Natural killer cell (primary cell): ENCODE measurements around the gene RALY. TPM values are rescaled to one million over a fixed set of nuclear protein-coding genes. Genes with fewer than 3 reads are reported as not detected.

Experiments used
- ATAC-seq, 3 donors: fragments of 150-1000 bp in 2 of 3; fragments of 200-7000 bp in 1 of 3; cut with Tn5 transposase; 1 replicate in 1 of 3; 2 replicates in 2 of 3; pipeline ENCODE4 v1.10.0; 2021; ENCODE audit warnings: mild to moderate bottlenecking in 2 of 3, moderate library complexity in 2 of 3
- DNase-seq, 2 donors: peaks; one replicate each; pipeline versions ENCODE4 v3.0.0 to v3.0.0-alpha.2; 2013 to 2021; ENCODE audit warnings: mixed read lengths in 1 of 2
- H3K27ac ChIP-seq: one replicate; pipeline ENCODE4 v1.5.1; 2013; ENCODE audit warnings: mild to moderate bottlenecking, low read length
- H3K27me3 ChIP-seq: one replicate; pipeline ENCODE4 v1.6.1; 2013; ENCODE audit warnings: low read length; ENCODE audit not compliant: control insufficient read depth, insufficient read depth
- H3K36me3 ChIP-seq: one replicate; pipeline ENCODE4 v1.6.1; 2013; ENCODE audit warnings: low read length; ENCODE audit not compliant: control insufficient read depth, insufficient read depth
- H3K4me1 ChIP-seq: one replicate; pipeline ENCODE4 v1.6.1; 2013; ENCODE audit warnings: low read length; ENCODE audit not compliant: control insufficient read depth, insufficient read depth
- H3K4me3 ChIP-seq: one replicate; pipeline ENCODE4 v1.5.1; 2013; ENCODE audit warnings: low read length
- H3K9me3 ChIP-seq: one replicate; pipeline ENCODE4 v1.6.1; 2013; ENCODE audit warnings: low read length; ENCODE audit not compliant: control insufficient read depth, insufficient read depth
- H3K27ac Mint-ChIP-seq, 2 donors: one replicate each; pipeline ENCODE4 v1.8.0; 2022; ENCODE audit warnings: mild to moderate bottlenecking in 2 of 2, mixed read lengths in 2 of 2, moderate library complexity in 1 of 2
- H3K27me3 Mint-ChIP-seq, 2 donors: one replicate each; pipeline ENCODE4 v1.8.0; 2022; ENCODE audit warnings: low read depth in 2 of 2, mixed read lengths in 2 of 2
- H3K36me3 Mint-ChIP-seq: one replicate; pipeline ENCODE4 v1.8.0; 2022; ENCODE audit warnings: mixed read lengths
- H3K4me1 Mint-ChIP-seq, 2 donors: one replicate each; pipeline ENCODE4 v1.8.0; 2022; ENCODE audit warnings: mixed read lengths in 2 of 2
- H3K4me3 Mint-ChIP-seq: one replicate; pipeline ENCODE4 v1.8.0; 2022; ENCODE audit warnings: mild to moderate bottlenecking, moderate library complexity, mixed read lengths
- H3K9me3 Mint-ChIP-seq, 2 donors: one replicate each; pipeline ENCODE4 v1.8.0; 2022; ENCODE audit warnings: mixed read lengths in 2 of 2
- whole genome bisulfite sequencing: methylation state at CpG from one replicate; pipeline ENCODE4 v1.1.7; 2013; ENCODE audit warnings: missing lambda C conversion rate; ENCODE audit not compliant: insufficient coverage; 5-methylcytosine and 5-hydroxymethylcytosine counted together
- intact Hi-C: fragments of 100-400 bp; cut with micrococcal nuclease; formaldehyde crosslinking; loops from one replicate; pipeline ENCODE4 v1.14.2; 2022
- total RNA-seq, 4 donors: library from RNA; stranded (reverse); fragments of 120-200 nt in 1 of 4; gene quantifications; one replicate each; pipeline versions ENCODE4 v1.2.3 to v1.2.4, GENCODE V29; 2013 to 2022
- TF ChIP-seq, protein P1 (sequence below): fragments of 200-600 bp; IDR thresholded peaks from one replicate; pipeline ENCODE4 v1.8.0; 2022; ENCODE audit warnings: antibody characterized with exemption

Gene RALY
- total RNA-seq, 3 donors from 2014 or later (not counting 1 experiment from before 2014, with no cell fraction given): 194 to 204 (median 198) TPM

DNA sequence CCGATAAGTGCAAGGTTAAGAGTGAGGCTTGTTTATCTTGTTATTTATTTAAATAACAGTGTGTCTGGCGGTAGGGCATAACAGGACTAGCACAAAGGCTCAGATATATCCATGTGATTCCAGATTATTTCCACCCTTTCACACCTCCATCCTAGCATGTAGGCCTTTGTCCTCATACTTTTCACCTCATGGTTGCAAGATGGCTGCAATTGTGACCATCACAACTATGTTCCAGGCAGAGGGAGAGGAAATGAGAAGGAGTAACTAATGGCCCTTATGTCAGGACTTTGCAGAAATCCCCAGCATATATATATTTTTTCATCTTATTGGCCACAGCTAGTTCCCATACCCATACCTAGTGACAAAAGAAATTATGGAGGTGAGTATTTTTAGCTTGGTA lies 23.5 kb upstream of the RALY start:
- no peak overlapping the region for H3K4me3 Mint-ChIP-seq
- H3K9me3 Mint-ChIP-seq: no peaks in the 10 kb centered on the region
- intact Hi-C loops: no loop called here
- no peak overlapping the region for H3K27ac Mint-ChIP-seq
- Histone ChIP-seq H3K27ac (no peak overlapping the region), H3K4me1 (no peaks in the 10 kb centered on the region), H3K36me3 (no peaks in the 10 kb centered on the region), H3K27me3 (no peaks in the 10 kb centered on the region), H3K9me3 (no peaks in the 10 kb centered on the region), H3K4me3 (no peak overlapping the region)
- 100% methylated on average over 2 of the region's 2 CpGs for WGBS
- no peaks in the 10 kb centered on the region for H3K36me3 Mint-ChIP-seq
- H3K27me3 Mint-ChIP-seq: peaks cover 0 to 3% of the 10 kb centered on the region in 2 donors
- TF ChIP-seq, protein P1, sequence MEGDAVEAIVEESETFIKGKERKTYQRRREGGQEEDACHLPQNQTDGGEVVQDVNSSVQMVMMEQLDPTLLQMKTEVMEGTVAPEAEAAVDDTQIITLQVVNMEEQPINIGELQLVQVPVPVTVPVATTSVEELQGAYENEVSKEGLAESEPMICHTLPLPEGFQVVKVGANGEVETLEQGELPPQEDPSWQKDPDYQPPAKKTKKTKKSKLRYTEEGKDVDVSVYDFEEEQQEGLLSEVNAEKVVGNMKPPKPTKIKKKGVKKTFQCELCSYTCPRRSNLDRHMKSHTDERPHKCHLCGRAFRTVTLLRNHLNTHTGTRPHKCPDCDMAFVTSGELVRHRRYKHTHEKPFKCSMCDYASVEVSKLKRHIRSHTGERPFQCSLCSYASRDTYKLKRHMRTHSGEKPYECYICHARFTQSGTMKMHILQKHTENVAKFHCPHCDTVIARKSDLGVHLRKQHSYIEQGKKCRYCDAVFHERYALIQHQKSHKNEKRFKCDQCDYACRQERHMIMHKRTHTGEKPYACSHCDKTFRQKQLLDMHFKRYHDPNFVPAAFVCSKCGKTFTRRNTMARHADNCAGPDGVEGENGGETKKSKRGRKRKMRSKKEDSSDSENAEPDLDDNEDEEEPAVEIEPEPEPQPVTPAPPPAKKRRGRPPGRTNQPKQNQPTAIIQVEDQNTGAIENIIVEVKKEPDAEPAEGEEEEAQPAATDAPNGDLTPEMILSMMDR: no peak
- DNase-seq (no peak), ATAC-seq (no peak)
- H3K4me1 Mint-ChIP-seq: no peaks in the 10 kb centered on the region

GRCh38 chr20:33971147-33971975 lies 22.4 kb upstream of the RALY start:
- WGBS: 93% methylated on average over 6 of the region's 6 CpGs
- ATAC-seq (no peak), DNase-seq (no peak)
- H3K4me3 ChIP-seq: no peak overlapping the region
- intact Hi-C loops: no loop called here
- no peaks in the 10 kb centered on the region for H3K36me3 ChIP-seq
- Mint-ChIP-seq H3K9me3 (no peaks in the 10 kb centered on the region), H3K4me1 (no peaks in the 10 kb centered on the region), H3K36me3 (no peaks in the 10 kb centered on the region), H3K27ac (no peak overlapping the region), H3K4me3 (no peak overlapping the region), H3K27me3 (no peaks in the 10 kb centered on the region)
- no peak overlapping the region for H3K27ac ChIP-seq
- no peaks in the 10 kb centered on the region for H3K4me1 ChIP-seq
- no peaks in the 10 kb centered on the region for H3K9me3 ChIP-seq
- H3K27me3 ChIP-seq: peaks cover under 1% of the 10 kb centered on the region
- TF ChIP-seq, protein P1: no peak

GRCh38 chr20:33976959-33977358 lies 16.8 kb upstream of the RALY start:
- Histone ChIP-seq H3K27ac (no peak overlapping the region), H3K4me3 (no peak overlapping the region), H3K4me1 (no peaks in the 10 kb centered on the region), H3K27me3 (peaks cover 3% of the 10 kb centered on the region), H3K9me3 (no peaks in the 10 kb centered on the region), H3K36me3 (no peaks in the 10 kb centered on the region)
- Mint-ChIP-seq H3K4me1 (no peaks in the 10 kb centered on the region), H3K36me3 (no peaks in the 10 kb centered on the region), H3K9me3 (no peaks in the 10 kb centered on the region), H3K27me3 (peaks cover 3 to 11% of the 10 kb centered on the region in 2 donors), H3K27ac (no peak overlapping the region), H3K4me3 (no peak overlapping the region)
- no peak for DNase-seq
- intact Hi-C loops: no loop called here
- ATAC-seq: no peak
- TF ChIP-seq, protein P1: no peak

DNA sequence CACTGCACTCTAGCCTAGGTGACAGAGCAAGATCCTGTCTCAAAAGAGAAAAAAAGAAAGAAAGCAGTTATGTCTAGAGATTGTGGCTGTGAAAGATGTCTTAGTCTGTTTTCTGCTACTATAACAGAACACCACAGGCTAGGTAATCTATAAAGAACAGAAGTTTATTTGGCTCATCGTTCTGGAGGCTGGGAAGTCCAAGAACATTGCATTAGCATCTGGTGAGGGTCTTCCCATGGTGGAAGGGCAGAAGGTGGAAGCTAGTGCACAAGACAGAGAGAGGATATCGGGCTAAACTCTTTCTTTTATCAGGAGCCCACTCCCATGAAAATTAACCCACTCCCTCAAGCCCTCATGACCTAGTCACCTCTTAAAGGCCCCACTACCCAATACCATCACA lies 16.2 kb upstream of the RALY start:
- H3K27ac Mint-ChIP-seq: no peak overlapping the region
- TF ChIP-seq, protein P1: no peak
- Histone ChIP-seq H3K27ac (no peak overlapping the region), H3K27me3 (peaks cover 3% of the 10 kb centered on the region), H3K4me1 (no peaks in the 10 kb centered on the region), H3K4me3 (no peak overlapping the region), H3K9me3 (no peaks in the 10 kb centered on the region), H3K36me3 (no peaks in the 10 kb centered on the region)
- H3K36me3 Mint-ChIP-seq: no peaks in the 10 kb centered on the region
- intact Hi-C loops: no loop called here
- no peak overlapping the region for H3K4me3 Mint-ChIP-seq
- peaks cover 3 to 11% of the 10 kb centered on the region in 2 donors for H3K27me3 Mint-ChIP-seq
- WGBS: 50% methylated on average over 1 of the region's 2 CpGs
- H3K4me1 Mint-ChIP-seq: no peaks in the 10 kb centered on the region
- ATAC-seq: no peak
- no peak for DNase-seq
- H3K9me3 Mint-ChIP-seq: no peaks in the 10 kb centered on the region
